Left hindlimb (tissue), 1 donor: ENCODE measurements around the gene ANK3.
"Not testable (repeated sequence)": the region's sequence is repeated elsewhere in the genome, so short reads cannot be mapped to it uniquely, and the experiment has no call there.

Experiments used
- DNase-seq: peaks from one replicate; pipeline ENCODE4 v3.0.0-alpha.2; 2018

Gene ANK3

DNA sequence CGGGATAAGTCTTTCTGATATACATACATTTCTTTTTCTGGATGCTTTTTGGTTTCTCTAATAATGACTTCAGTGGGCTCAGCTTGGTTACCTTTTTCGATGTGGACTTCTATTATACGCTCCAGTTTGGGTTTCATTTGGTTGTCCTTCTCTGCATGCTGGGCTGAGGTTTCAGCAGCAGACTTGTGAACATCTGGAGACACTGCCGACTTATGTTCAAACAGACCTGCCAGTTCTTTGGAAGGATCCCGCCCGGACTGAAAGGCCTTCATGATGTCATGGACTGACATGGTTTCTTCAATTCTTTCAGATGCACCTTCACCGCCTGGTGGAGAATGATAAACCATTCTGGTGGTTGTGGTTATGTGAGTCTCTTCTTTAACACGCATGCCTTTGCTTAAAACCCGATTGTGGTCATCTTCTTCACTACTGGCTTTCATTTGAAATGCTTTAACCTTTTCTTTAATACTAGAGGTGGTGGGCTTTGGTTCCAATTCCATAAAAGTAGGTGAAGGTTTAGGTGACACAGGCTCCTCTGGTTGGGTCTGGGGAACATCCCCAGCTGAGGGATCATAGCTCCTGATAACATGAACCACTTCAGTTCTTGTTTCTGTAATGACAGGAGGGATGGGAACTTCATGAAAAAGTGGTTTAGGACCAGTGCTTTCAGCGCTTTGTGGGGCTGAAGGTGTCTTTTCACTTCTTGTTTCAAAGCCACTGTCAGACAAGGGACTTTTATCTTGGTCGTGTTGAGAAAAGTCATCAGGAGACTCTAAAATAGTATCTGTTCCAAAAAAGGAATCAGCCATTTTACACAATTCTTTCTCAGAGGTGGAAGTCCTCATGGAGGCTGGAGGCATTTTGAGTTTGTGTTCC is 315.7 kb downstream of the ANK3 start:
- DNase-seq: no peak

DNA sequence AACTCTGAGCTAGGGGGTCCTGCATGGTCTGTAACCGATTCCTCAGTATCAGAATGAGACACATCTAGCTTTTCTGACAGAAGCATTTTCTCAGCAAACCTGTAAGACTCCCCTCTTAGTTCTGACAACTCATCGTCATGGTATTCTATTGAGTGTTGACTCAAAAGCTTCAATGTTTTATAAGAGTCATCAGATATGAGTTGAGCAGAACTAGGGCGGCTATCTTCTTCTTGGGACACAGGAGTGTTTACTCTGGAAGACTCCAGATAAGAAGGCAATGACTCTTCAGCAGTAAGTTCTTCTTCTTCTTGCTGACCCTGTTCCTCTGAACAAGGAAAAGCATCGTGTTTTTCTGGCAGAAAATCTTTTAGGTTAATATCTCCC is 316.3 kb downstream of the ANK3 start:
- no peak for DNase-seq

DNA sequence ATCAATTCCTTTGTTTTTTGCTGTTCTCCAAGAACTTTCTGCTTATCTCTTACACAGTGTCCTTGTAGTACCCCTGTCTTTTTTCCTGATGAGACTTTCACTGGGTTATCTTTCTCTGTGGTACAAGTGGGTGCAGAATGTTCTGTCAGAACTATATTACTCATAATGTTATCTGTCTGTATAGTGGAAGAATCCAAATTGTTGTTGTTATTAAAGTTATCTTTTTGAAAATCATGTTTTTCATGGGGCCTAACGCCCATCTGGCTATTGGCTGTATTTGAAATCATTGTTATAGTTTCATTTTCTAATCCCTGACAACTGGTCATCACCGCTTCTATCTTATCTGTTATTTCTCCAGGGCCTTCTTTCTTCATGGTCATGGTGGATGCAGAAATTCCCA is 320.4 kb downstream of the ANK3 start:
- no peak for DNase-seq

DNA sequence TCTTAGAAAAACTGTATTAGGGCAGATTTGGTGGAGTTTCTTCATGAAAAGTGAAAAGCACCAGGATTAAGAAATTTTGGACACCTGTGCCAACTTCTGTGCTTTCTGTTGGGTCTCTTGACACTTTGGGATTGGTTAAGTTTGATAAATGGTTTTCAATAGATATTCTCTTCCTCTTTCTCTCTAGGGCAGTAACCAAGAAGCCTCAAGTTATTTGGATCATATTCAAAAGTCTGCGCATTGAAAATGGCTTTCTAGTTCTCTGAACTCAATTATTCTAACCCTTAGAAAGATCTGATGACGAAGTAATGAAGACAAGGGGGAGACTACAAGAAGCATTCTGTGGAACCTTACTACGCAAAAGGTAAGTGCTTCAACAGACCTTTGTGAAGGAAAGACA is 339.3 kb downstream of the ANK3 start:
- no peak for DNase-seq

DNA sequence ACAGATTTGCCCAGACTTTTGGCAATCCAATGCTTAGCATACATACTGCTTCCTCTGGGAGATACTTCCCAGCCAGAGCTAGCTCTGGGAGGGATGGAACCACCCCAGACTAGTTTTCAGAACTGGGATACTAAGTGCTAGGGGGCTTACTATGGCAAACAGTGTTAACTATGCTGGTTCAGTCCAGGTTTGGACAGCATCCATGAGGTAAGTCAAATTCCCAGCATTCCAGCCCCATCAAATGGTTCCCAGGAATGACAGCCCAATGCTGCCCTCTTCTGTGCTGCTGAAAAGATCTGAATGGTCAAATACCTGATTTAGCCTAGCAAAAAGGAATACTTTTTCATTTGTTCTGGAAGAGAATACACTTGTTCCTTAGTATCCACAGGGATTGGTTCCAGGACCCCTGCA is 341.6 kb downstream of the ANK3 start:
- DNase-seq: no peak

DNA sequence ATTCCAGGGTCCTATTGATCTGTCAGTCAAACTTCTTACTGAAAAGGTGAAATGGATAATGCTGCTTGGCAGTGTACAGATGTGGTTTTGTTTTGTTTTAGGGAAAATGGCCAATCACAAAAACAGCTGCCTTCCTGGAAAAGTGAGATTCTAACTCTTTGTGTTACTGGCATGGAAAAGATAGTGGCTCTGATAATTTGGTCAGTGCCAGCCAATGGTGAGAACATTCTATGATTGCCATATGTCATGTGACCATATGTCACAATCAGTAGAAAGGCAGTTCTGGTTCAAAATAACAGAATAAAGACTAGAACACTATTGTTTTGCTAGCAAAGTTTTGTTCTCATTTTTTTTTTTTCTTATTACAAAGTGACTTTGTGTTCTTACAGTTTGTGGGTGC is 344.1 kb downstream of the ANK3 start:
- DNase-seq: no peak

DNA sequence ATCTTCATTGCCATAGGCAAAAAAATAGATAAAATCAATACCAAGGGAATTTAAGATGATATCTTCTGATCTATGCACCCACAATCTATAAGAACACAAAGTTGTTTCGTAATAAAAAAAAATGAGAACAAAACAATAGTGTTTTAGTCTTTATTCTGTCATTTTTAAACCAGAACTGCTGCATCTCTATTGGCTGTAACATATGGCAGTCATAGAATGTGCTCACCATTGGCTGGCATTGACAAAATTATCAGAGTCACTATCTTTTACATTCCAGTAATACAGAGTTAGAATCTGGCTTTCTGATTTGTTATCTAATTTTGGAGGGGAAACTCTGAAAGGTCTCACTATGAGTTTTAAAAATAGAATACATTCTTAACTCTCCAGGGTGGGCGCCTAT is 344.7 kb downstream of the ANK3 start:
- DNase-seq: no peak

DNA sequence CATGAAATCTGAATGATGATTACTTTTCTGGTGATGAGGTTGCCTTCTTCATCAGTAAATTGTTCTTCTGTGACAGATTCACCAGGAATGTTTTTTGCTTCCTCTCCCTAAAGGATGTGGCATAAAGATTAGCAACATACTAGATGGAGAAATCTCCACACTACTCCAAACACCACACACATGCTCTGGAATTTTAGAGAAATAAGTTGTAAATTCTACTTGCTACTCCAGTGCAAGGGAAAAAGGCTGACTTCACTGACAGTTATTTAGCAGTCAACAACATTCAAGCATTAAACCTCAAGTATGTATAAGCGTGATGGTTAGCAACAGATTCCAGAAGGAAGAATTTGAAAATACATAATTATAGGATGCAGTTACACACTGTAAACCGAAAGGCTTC is 345.4 kb downstream of the ANK3 start:
- DNase-seq: no peak

DNA sequence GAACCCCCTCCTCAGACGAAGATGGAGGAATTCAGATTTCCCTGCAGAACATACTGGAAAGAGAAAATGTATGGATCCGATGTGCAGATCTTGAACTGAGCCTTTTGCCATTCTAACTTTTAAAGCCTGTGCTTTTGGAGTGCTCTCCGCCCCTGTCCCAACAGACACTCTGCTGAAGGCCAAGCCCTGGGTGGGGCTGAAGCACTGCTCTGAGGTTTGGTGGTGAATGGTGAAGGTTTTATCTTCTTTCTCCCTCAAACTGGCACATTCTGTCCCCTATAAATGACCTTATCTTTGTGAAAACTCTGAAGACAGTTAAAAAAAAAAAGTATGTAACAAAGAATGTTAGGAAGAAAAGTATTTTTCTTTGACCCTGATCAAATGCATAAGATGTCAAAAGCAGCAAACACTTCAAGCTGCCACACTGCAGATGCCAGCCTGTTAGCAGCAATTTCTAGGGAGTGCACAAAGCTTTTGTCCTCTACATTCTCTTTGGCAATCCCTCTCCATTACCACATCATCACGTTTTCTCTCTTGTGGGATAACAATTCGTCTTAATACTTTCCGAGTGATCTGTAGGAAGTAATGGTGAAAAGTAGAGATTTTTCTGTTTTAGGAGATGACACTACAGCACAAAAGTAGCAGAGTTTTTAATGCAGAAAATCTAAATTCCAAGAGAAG is 346.0 kb downstream of the ANK3 start:
- DNase-seq: no peak

DNA sequence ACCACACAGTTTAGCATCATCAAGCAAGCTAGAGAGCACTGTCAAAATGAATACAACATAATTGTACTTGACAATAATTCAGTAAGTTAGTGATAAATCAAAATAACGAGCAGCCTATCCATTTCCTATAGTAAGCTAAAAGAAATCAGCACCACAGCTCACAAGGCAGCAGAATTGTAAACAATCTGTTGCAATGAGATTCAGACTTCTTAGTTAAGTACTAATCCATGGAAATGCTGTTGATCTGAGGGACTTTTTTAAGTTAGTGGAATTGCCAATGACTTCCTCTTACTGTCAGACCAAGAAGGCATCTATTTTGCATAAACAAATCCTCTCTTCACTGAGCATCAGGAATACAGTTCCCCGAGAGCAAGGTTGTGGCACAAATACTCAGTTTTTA is 346.8 kb downstream of the ANK3 start:
- no peak for DNase-seq

DNA sequence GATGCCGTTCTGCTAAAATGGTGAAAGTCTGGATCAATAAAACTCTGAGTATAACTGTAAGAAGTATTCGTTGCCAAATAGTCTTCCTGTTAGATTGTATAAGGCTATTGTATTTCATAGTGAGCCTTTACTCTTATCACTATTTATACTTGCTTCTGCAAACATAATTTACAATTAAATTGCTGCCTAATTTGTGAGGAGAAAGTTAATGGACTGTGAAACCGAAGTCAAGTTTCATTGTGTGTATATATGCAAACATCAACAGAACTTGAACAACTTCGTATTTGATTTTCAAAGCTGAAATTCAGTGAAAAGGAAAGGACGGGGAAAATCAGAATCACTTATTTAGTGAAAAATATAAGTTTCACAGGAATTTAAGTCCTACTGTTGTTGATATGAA is 347.4 kb downstream of the ANK3 start:
- DNase-seq: no peak

DNA sequence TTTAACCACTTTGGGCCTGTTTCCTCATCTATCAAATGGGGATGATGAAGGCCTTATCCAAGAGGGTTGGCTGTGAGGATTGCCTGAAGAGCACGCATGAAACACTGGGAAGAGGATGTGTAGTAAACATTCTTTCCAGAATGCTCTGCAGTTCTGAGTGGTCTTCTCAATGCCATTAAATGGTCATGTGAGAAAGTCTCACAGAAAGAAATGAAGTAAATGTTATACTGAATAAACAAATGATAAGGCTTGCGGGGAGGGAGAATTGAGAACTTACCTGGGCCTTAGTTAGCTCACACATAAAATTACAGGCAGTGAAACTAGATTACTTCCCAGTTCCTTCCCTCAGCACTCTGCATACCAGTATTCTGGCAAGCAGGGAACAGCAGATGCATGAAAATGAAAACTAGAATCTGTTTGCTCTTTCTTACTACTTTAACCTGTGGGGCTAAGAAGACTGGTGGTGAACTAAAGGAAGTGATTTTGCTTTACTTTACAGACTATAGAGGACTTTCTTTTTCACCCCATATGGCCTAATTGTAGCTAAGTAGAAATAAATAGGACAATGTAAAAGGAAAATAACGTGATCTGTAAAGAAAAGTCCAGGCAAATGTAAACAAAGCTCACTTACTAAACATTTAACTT is 348.1 kb downstream of the ANK3 start:
- DNase-seq: no peak

DNA sequence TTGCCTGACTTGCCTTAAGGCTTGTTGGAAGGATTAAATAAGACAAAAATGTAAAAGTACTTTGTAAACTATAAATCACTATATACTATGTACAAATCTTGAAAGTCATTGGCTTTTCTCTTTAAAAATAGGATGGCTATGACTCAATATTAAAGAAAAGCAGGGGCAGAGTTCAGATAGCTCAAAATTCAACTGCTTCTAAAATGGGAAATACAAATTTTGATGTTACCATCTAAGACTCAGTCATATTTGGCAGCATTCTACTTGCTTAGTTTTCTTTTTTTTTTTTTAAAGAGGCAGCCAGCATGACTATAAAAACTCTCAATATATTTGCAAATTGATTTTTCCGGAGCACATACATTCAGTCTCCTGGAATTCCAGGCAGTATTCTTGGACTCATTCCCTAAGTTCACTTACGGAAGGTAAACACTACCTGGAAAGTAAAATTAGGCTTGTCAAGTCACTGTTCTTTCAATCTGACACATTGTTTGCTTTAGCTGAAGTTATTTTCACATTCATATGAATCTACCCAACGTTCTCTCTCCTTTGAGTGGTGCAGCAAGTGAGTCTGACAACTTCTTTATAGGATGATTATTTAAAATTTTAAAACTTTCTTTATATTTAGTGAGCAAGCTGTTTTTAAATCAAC is 349.5 kb downstream of the ANK3 start:
- no peak for DNase-seq

DNA sequence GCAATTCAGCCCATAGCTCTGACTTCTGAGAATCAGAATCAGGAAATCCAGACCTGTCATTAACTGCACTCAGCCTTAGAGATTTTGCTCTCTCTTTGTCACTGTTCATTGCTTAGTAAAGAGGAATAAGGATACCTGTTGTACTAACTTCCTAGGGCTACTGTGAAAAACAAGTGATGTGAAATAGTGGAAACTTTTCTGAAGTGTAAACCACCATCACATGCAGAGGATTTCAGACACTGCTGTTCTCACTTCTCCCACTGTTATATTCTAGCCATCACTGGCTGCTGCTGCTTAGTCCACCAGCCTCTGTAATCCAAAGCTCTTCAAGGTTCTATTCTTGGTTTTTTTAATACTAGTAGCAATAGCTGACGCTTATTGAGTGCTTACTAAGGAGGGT is 353.7 kb downstream of the ANK3 start:
- no peak for DNase-seq

DNA sequence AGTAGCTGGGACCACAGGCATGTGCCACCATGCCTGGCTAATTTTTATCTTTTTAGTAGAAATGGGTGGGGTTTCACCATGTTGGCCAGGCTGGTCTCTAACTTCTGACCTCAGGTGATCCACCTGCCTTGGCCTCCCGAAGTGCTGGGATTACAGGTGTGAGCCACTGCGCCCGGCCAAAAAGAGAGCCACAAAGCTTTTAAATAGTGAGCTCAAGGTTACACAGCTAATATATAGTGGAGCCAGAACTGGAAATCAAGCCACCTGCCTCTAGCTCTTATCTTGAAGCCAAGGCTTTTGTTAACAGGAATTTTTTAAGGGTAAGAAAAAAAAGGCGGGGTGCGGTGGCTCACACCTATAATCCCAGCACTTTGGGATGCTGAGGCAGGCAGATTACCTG is 354.3 kb downstream of the ANK3 start:
- DNase-seq: not testable (repeated sequence)

DNA sequence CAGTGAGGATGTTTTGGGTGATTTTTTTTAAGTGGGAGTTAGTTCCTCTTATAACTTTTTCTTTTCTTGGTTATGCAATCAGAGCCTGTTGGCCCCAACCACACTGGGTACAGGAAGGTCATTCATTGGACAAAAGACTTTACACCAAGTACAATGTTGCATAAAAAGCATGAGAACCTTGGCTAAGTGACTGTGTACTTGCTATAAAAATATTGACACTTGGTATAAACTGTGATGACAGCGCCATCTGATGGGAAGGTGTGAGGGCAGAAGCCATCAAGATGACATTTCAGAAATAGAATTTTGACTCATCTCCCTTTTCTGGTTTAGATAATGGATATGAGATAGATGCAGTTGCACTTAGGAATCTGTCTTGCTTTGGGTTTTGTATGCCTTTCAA is 357.0 kb downstream of the ANK3 start:
- no peak for DNase-seq

DNA sequence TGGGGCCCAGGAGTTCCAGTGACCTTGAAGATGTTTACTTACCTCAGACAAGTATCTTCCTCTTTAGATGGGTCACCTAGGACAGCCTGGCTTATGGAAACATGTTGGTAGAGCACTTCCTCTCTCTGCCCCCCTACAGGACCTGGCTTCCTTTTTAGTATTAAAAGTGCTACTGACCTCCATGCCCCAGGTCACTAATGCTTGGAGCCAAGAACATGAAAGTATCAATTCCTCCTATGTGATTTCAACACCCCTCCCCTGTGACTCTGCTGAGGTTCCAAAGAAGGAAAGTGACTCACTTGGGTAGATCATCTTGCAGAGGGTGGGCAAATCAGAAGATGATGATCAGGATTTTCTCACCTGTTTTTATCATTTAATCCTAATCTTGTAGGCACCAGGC is 358.0 kb downstream of the ANK3 start:
- DNase-seq: no peak

DNA sequence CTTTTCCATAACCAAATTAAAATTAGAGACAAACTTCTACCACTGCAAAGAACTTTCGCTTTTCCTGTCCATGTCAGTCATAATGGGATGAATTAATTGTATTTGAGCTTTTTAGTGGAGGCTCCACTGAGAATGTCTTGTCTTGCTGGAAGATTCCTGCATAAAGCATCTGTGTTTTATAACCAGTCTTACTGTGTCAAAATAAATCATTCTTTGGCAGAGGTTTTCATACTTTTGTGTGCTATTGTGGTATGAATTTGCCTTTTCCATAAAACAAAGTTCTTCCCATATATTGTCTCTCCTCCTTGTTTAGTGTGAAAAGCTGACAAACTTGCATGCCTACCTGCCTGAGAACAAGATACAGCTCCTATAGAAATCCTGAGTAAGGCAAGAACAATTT is 358.5 kb downstream of the ANK3 start:
- DNase-seq: no peak

DNA sequence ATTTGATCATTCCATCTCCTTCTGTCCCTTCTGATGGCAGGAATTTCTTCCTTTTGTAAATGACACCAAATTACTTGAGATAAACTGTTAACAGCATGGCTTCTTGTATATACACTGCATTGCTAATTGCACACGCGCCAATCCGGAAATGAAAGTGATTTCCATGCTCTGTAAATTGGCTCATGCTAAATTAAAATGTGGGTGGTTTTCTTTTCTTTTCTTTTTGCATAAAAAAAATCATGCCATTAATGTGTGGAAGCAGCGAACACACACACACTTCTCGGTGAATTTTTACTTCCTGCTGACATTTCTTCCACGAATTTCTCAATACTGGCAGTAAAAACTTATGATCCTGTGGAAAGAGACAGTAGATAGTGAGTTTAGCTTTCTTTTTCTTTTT is 360.2 kb downstream of the ANK3 start:
- no peak for DNase-seq

DNA sequence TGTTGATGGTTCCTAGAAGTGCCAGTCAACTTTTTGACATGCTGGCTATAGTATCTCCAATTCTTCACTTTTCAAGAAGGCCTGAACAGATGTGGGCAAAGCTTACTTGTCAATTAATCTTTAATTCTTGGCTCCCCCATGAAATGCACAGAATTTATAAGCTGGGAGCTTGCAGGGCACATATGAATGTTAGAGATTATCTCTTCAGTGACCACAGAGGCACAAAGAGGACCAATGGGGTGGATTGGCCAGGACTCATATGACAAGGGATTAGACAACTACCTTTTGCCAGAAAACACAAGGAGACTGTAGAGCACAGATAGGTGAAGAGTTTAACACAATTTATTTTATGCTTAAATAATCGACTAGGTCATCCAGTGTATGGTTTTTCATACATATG is 361.6 kb downstream of the ANK3 start:
- DNase-seq: no peak

DNA sequence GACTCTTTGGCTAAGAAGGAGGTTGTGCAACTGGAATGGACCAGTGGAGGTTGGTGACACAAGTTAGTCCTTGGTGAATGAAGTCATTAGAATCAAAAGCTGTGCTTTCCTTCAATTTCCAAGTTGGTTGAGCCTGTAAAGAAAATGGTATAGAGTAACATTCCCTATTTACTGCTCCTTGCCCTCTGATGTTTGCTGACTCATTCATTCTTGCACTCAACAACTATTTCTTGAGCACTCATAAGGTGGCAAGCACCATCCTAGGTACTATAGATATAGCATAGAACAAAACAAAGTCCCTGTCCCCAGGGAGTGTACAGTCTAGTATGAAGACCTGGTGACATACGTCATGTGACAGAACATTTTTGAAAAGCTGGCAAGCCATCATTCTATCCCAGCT is 364.4 kb downstream of the ANK3 start:
- no peak for DNase-seq

DNA sequence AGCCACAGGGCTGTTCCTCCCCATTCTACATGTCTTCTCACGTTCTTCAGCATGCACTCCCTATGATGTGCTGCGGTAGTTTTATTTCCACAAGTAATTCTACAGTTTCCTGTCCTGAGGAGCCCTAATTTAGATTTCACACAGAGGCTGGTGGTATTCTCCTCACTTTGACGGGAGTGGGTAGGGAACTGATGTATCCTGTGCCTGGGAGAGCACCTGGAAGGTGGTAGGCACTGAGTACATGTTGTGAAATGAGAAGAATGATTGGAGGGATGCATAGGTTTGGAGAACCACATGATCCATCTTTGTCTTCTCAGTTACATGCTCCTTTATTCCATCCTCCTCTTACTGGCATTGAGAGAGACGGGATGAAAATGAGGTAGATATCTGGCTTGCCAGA is 365.2 kb downstream of the ANK3 start:
- no peak for DNase-seq

DNA sequence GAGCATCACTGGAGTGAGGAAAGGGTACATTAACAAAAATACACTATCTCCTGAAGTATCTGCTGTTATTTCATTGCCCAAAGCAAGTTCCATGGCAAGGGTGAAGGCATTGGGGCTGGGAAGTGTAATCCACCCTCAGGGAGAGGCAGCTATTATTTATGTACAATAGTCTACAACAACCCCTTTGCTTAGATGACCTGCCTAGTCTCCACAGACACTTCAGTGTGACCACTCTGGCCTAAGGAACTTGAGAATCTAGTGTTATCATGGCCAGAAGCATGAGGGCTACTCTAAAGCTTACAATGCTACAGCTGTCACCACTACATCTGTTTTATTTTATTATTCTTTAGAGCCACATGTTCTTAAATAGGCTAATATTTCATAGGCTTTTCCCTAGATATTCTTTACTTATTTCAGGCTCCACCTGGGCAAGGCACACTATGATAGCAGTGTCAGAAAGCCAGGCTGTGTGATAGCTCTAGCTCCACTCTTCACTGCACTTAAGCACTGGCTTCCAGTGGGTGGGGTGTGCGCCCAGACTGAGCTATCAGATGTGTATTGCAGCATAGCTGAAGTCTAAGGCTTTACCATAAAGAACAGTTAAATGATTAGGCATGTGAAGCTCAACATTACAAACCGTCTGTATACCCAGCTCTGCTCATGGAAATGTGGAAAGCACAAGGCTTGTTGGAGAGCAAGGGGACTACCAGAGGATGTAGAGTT is 366.4 kb downstream of the ANK3 start:
- no peak for DNase-seq
